ENCODE measurements around the gene MSI2.

DNA sequence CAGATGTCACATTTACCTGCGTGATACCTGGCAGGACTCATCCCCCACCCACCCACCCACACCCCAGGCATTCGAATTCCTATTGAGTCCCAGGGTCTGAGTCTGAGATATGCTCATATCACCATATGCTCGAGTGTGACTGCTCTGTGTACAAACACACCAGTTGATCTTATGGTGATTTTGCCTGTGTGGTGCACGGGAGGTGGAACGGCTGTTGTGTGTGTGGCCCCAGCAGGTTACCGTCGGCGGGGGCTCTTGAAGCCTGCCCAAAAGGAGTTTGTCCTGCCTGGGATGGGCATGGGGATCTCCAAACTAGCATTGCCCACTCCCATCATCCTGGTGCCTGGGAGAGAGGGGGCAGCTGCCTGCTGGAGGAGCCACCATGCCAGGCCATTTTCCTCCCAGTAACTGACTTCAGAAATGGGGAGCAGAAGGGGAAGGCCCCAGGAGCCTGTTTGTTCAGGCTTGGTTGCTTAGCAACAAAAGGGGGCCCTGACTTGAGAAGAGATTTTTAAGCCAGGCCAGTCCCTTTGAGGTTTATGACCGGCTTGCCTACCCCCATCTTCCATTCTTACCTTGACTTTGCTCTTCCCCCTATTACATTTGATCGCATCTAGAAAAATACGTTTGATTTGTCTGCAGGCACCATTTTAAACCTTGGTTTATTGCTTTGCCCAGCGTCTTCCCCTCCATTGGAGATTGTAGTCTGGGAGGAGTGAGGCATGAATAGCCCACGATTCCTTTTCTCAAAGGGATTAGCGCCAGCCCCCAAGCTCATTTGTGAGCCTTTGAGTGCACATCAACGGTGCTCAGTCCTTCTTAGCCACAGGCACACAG is 271.1 kb downstream of the MSI2 start:
- TF ChIP-seq, protein P1, sequence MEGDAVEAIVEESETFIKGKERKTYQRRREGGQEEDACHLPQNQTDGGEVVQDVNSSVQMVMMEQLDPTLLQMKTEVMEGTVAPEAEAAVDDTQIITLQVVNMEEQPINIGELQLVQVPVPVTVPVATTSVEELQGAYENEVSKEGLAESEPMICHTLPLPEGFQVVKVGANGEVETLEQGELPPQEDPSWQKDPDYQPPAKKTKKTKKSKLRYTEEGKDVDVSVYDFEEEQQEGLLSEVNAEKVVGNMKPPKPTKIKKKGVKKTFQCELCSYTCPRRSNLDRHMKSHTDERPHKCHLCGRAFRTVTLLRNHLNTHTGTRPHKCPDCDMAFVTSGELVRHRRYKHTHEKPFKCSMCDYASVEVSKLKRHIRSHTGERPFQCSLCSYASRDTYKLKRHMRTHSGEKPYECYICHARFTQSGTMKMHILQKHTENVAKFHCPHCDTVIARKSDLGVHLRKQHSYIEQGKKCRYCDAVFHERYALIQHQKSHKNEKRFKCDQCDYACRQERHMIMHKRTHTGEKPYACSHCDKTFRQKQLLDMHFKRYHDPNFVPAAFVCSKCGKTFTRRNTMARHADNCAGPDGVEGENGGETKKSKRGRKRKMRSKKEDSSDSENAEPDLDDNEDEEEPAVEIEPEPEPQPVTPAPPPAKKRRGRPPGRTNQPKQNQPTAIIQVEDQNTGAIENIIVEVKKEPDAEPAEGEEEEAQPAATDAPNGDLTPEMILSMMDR (IDR thresholded peaks at IDR 0.05; ENCODE audit: insufficient read depth, low read length, poor library complexity, severe bottlenecking): no peak
- TF ChIP-seq EZH2phosphoT487 (conservative IDR thresholded peaks at IDR 0.05; ENCODE audit: low read length): no peak

Data from SU-DHL-6 (cell line).